HG03575 (cell line): ENCODE data around the gene MYMX.

Experiments used
- ATAC-seq: cut with Tn5 transposase; IDR thresholded peaks from one replicate; pipeline ENCODE4 v1.9.1; 2021; ENCODE audit not compliant: unreplicated experiment, insufficient number of reproducible peaks, low FRiP score; ENCODE audit errors: extremely low read depth

Gene MYMX

GRCh38 chr6:44214307-44214706, 2.4 kb upstream of the MYMX start:
- no peak for ATAC-seq

GRCh38 chr6:44217332-44218143, 812 bp downstream of the MYMX start:
- ATAC-seq = no peak

DNA sequence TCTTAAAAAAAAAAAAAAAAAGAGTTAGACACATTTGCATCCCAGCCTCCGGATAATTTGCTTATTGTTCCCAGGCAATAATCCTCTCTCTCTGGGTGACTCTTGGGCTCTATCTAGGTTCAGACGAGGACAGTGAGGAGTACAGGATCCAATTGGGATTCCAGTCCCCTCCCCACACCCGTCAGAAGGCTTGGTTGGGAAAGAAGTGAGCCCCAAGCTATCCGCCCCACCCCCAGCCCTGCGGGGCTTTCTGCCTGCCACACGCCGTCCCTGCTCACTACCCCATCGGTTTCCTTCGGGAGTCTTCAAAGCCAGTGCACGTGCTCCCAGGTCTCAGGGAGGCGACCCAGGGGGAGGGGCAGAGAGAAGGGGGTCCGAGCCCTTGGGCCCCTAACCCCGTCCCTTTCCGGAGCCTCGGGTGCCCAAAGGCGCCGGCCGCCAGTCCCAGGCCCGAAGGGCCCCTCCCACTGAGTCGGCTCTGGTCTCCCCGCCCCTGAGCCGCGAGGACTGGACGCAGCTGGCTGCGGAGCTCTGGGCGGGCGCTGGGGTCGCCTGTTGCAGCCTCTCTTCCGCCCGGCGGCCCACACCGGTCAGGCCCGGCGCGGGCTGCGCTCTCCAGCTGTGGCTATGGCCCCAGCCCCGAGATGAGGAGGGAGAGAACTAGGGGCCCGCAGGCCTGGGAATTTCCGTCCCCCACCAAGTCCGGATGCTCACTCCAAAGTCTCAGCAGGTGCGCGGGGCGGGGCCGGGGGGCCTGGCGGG, 2.5 kb downstream of the MYMX start:
- no peak for ATAC-seq

DNA sequence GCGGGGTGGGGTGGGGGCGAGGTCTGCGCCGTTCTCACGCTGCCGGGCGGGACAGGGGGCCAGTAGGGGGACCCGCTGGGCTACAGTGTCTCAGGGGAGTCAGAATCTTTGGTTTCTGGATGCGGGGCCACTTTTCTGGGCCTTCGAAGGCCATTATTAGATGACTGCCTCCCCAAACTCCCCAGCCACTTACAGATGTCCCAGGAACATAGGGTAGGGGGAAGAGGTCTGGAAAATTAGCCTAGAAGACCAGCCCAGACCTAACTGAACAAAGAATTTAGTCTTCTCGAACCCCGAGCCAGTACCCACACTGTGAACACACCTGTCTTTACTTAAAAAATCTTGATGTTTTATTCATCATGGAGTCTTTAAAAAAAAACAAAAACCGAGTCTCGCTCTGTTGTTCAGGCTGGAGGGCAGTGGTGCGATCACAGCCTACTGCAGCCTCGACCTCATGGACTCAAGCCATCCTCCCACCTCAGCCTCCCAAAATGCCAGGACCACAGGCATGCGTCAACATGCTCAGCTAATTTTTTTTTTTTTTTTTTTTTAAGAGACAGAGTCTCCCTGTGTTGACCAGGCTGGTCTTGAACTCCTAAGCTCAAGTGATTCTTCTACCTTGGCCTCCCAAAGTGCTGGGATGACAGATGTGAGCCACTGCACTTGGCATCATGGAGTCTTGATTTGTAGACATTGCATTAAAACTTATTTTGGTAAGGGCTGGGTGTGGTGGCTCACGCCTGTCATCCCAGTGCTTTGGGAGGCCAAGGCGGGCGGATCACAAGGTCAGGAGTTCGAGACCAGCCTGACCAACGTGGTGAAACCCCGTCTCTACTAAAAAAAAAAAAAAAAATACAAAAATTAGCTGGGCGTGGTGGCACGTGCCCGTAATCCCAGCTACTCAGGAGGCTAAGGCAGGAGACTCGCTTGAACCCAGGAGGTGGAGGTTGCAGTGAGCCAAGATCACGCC, 3.4 kb downstream of the MYMX start:
- ATAC-seq = no peak

DNA sequence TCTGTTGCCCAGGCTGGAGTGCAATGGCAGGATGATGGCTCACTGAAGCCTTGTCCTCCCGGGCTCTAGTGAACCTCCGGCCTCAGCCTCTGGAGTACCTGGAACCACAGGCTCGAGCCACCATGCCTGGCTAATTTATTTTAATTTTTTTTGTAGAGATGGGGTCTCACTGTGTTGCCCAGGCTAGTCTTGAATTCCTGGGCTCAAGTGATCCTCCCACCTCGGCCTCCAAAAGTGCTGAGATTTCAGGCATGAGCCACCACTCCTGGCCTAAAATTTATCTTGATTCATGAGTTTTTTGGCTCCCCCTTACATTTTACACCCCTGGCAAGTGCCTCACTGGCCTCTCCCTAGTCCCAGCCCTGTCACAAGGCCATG, 4.2 kb downstream of the MYMX start:
- no peak for ATAC-seq

- no peak for ATAC-seq
Observed at GRCh38 chr6:44221291-44221960, 4.7 kb downstream of the MYMX start.

- no peak for ATAC-seq
Observed at GRCh38 chr6:44221961-44222335, 5.2 kb downstream of the MYMX start.

DNA sequence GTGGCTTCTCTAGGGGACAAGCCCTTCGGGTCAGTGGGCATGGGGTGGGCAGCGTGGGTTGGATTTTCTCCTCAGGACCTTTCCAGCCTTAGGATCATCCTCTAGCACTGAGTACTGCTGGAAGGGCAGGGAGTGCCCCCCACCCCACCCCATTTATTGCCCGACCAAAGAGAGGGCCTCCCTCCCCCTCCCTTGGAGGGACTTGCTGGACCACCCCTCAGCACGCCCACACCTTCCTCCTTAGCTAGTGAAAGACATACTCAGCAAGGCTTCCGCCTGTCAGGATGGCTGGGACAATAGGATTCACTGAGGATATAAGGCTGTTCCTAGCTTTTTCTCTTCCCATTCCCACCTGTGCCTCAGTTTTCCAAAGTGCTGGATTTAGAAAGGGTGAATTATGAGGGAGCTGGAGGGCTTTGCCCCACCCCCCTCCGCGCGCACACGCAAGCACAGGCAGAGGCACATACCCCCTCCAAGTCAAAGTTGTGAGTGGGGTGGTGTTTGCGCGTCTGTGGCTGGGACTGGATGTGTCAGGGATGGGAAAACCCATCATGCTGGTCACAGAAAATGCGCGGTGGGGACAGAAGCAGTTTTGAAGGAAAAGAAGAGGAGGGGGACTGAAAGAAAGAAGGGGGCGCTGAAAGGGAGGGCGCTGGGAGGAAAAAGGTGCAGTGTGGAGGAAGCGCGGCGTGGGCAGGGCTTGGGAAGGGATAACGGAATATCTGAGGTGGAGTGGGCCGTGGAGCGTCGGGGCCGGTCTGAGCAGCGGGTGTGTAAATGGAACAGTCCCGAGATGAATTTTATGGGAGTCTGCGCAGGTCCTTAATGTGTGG, 6.0 kb downstream of the MYMX start:
- ATAC-seq = no peak

GRCh38 chr6:44223319-44224028, 6.7 kb downstream of the MYMX start, which contains the start of gene SLC29A1:
Gene SLC29A1, plus strand, starts transcription at chr6:44223595. Its CDS starts 3,719 bp downstream, at chr6:44227314.
- ATAC-seq = no peak

DNA sequence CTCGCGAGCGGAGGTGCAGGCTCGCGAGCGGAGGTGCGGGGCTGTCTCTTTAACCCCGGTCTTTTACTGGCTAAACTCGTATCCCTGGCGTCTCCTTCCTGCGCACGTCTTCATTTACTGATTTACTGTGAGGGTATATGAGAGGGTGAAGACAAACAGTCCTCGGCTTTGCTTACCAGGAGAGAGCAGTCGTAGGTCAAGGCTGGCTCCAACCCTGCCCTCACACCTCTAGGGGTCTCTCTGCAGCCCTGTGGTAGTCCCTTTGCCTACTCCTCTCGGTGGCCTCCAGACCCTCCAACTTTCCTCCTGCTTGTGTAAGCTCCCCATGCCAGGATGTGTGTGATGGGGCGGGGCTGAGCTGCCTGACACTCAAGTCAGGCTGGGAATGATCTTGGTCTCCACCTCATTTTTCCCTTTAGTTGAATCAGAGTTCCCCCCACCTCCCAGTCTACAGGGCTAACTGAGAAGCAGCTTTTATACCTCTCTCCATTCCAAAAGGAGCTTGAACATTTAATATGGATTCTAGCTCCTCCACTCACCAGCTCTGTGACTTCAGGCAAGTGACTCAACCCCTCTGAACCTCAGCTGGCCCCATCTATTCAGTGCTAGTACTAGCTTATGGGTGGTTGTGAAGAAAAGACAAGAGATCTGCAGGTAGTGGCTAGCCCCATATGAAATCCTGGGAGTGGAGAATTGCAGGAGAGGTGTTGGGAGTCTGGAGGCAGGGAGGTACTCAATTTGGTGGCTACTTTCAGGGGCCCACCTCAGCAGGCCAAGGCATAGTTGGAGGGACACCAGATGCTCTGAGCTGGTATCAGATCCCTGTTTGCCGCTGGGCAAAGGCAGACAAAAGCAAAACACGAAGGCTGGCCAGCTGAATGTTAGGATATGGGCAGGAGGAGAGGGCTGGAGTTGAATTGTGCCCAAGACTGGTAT, 7.6 kb downstream of the MYMX start:
- ATAC-seq = no peak

GRCh38 chr6:44224965-44225305, 8.2 kb downstream of the MYMX start:
- no peak for ATAC-seq

- no peak for ATAC-seq
Observed at GRCh38 chr6:44225579-44226325, 9.0 kb downstream of the MYMX start.

DNA sequence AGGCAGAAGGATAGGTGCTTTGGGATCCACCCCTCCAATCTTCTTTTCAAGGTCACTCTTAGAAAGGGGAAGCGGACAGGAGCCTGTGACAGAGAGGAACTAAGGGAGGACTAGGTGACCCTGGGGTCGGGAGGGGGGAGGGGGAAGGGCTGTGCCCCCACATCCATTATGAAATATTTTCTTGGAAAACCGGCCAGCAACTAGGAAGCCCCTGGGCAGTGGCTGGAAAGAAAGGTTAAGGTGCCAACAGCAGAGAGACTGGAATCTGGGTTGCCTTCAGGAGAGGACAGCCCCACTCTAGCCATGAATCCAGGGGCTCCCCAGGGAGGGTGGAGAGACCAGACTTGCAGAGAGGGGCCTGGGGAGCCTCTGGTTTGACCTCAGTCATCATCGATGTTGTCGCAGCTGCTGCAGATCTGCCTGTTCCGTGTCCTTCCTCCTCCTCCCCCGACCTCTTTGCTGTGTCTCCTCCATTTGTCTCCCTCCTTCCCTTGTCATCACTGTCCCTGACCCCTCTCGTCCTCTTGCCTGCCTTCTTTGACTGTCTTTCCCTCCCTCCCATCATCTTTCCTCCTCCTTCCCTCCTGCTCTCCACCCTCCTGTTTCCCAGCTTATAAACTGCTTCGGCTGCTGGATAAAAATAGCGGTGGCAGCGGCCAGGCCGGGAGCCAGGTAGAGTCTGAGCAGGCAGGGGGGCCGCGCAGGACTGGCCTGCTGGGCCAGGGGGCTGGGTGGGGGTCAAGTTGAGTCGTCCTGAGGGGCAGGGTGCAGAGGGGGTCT, 9.8 kb downstream of the MYMX start:
- ATAC-seq = no peak

DNA sequence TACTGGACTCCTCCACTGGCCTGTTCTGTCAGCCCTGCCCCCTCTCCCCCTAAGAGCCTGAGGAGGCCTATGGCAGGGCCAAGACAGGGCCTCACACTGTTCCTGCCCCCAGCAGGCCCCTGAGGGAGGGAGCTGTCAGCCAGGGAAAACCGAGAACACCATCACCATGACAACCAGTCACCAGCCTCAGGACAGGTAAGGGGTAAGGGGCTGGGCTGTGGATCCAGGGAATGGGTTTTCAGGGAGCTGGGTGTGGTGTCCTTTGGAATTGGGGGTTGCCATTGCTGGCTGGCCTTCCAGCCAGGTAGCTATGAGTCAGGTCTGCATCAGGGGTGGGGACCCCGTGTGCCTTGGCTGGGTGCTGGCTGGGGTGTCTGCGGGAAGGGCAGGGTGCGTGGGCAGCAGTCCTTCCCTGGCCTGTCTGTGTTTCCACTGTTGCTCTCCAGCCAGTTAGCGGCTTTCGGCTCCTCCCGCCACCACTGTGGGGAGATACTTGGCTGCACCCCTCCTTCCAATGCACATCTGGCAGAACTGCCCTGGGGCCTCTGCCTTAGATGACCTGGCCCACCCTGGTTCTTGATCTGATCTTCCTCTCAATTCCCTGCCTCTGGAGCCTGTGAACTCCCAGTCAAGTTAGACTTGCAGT, 10.5 kb downstream of the MYMX start:
- no peak for ATAC-seq

GRCh38 chr6:44228031-44228430, 11.3 kb downstream of the MYMX start:
- no peak for ATAC-seq
